ENCODE measurements around the gene PHAX. TPM values are rescaled to one million over a fixed set of nuclear protein-coding genes. Genes with fewer than 3 reads are reported as not detected.
A peak's percentile ranks its signal among the peaks of the same experiment; 100 is the strongest.

PHAX gene
- total RNA-seq, 2 donors from 2014 or later: 33.4 to 39.1 TPM

- Mint-ChIP-seq H3K9me3 (peaks cover 0 to 8% of the 10 kb centered on the region in 2 donors), H3K36me3 (no peaks in the 10 kb centered on the region), H3K27ac (no peak overlapping the region)
- ATAC-seq: no peak
- DNase-seq (ENCODE audit: low spot score in 2 of 2): no peak
Measured at GRCh38 chr5:126675338-126675737, 74.6 kb downstream of the PHAX start.

- DNase-seq (ENCODE audit: low spot score in 2 of 2) (peak in 1 of 2 donors; percentile 63), ATAC-seq (peak; percentile 89 to 92)
- H3K36me3 Mint-ChIP-seq: no peaks in the 10 kb centered on the region
- peaks cover 0 to 6% of the 10 kb centered on the region in 2 donors for H3K9me3 Mint-ChIP-seq
- H3K27ac Mint-ChIP-seq: peak overlapping the region in 1 of 2 donors; percentile 73
Measured at GRCh38 chr5:126676195-126676624, 75.5 kb downstream of the PHAX start.

Other genes with a start within 250 kb of the PHAX start
- gene GRAMD2B, start 177.5 kb upstream of the PHAX start, total RNA-seq: 1 to 10 TPM; 9.5 to 9.6 TPM
- 10 to 100 TPM; 11.3 to 12.4 TPM for gene ALDH7A1, start 5.7 kb upstream of the PHAX start, total RNA-seq
- 100 to 1,000 TPM; 187 to 307 TPM for gene LMNB1, start 176.2 kb downstream of the PHAX start, total RNA-seq